SK-N-DZ (cell line): ENCODE measurements around the gene GALNT6.
"Not testable (repeated sequence)": the region's sequence is repeated elsewhere in the genome, so short reads cannot be mapped to it uniquely, and the experiment has no call there.

Experiments
- DNase-seq: peaks from one replicate; pipeline ENCODE4 v3.0.0-alpha.2; 2015; ENCODE audit warnings: low spot score

The GALNT6 gene

GRCh38 chr12:51323317-51323960 is 67.8 kb downstream of the GALNT6 start:
- DNase-seq: no peak

DNA sequence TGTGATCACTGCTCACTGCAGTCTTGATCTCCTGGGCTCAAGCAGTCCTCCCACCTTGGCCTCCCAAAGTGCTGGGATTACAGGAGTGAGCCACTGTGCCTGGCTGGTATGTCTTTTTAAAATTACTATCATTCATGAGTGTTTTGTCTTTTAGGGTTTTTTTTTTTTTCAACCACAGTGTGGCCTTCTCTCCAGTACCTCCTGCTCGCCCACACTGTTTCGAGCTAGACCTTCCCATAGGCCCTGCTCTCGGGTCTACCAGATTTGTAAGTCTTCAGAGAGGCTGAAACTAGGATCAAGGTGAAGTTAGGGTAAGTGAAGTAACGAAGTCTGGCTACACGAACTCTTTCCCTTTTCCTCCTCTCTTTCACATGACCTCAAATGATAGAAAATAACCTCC is 68.8 kb downstream of the GALNT6 start:
- DNase-seq: no peak

DNA sequence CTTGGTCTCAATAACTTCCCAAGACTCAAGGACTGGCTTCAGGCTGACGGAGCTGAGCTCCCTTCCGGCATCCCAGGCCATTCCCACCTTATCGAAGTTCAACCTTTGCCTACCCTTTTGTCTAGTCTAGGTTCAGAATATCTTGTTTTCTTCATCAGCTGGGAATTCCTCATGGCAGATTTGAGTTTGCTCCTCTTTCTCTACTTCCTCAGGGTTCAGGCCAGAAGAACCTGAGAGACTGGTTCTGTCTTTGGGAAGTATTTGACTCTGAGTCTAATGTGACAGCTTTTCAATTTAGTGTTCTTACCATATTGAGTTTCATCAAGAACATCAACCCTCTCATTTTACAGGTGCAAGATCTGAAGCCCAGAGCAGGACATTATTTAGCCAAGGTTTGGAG is 69.3 kb downstream of the GALNT6 start:
- no peak for DNase-seq

- DNase-seq: no peak
These were observed 70.4 kb downstream of the GALNT6 start for GRCh38 chr12:51320695-51321320.

- no peak for DNase-seq
These were observed 70.9 kb downstream of the GALNT6 start for GRCh38 chr12:51320311-51320694.

GRCh38 chr12:51318846-51319599 is 72.2 kb downstream of the GALNT6 start:
- no peak for DNase-seq

- DNase-seq: not testable (repeated sequence)
These were observed 73.0 kb downstream of the GALNT6 start for GRCh38 chr12:51318057-51318806.

- DNase-seq: no peak
These were observed 79.8 kb downstream of the GALNT6 start for GRCh38 chr12:51311389-51311788.

DNA sequence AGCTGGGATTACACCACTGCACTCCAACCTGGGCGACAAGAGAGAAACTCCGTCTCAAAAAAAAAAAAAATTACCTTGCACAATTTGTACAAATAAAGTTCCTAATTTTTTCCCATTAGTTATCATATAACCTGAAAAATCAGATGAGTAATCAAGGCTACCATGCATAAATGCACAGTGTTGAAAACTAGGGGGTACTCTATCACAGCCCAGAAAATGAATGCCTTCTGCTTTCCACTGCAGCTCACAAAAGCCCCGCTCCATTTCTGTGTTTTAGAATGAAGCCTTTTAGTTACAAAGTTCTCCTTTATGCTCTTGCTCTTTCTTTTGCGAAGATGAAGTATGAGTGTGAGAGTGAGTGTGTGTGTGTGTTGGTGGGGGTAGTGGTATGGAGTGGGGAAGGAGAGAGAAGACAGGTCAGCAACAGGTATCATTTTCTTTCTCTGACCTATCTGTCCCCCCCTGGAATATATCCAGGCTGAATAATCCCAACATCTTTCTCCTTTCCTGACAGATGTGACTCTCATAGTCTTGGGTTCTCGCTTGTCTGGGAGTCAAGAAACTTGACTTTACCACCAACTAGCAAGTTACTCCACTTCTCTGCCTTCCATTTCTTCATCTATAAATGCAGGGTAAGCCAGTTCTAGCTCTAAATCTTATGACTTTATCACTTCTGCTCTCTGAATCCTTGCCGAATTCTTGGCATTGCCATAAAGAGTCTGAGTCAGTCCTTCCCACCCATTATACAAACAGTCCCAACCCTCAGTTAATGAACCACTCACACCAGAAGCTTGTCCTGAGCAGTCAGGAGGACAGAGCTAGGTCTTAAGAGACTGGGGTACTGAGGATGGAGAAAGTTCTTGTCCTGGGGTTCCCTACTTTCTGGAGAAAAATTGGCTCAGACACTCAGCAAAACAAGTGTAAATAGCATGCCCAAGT is 83.3 kb downstream of the GALNT6 start:
- no peak for DNase-seq

GRCh38 chr12:51306507-51306906 is 84.7 kb downstream of the GALNT6 start:
- no peak for DNase-seq
